ENCODE measurements around the gene MAP3K7.

- TF ChIP-seq CTCF (IDR thresholded peaks at IDR 0.05), result no peak
- TF ChIP-seq POLR2A (IDR thresholded peaks at IDR 0.05), result no peak
- TF ChIP-seq EP300 (IDR thresholded peaks at IDR 0.05), result no peak
Measured at GRCh38 chr6:90477366-90477765, 109.5 kb downstream of the MAP3K7 start.

Data from upper lobe of left lung (tissue), 4 donors.